ENCODE measurements around the gene UXS1. TPM values are rescaled to one million over a fixed set of nuclear protein-coding genes. Genes with fewer than 3 reads are reported as not detected.
A peak's percentile ranks its signal among the peaks of the same experiment; 100 is the strongest.

UXS1 gene
- total and polyA plus RNA-seq, 2 of the 8 experiments (the other 6 are each of a cell fraction or from before 2014, with no cell fraction given), result 44.5 to 63.4 TPM

DNA sequence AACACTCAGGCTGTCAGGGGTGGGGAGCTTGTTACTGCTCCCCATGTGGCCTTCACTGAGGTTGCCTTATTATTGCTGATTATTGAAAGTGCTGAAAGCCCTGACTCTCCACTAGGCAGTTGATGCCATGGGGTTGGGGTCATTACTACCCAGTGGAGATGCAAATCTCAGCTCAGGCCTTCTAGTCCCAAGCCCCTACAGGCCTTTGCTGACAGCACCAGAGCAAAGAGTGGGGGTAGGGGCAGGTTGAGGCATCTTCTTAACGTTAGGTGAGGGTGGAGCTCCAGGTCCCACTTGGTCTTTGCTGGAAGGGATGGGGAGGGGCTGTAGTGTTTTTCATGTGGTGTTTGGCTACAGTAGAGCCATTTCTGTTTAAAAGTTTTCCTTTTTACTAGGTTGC is 104.5 kb downstream of the UXS1 start:
- POLR2A ChIA-PET (ENCODE audit: partially characterized antibody), result no interaction called here
- Histone ChIP-seq H3K79me1 (ENCODE audit: low read depth, low read length) (no peaks in the 10 kb centered on the region), H4K20me1 (replicated peaks in 1 of 2; ENCODE audit: control insufficient read depth in 1 of 2, insufficient read depth in 2 of 2, low read length in 2 of 2) (no peaks in the 10 kb centered on the region), H4K5ac (ENCODE audit: insufficient read length, low read depth, low read length) (no peak overlapping the region), H2AK5ac (ENCODE audit: low read depth, low read length) (no peak overlapping the region), H3K14ac (ENCODE audit: insufficient read length) (no peak overlapping the region), H4K8ac (ENCODE audit: extremely low read depth, insufficient read depth, low read length) (no peak overlapping the region), H2BK120ac (replicated peaks; ENCODE audit: low read depth, low read length) (no peak overlapping the region), H4K91ac (replicated peaks; ENCODE audit: insufficient read length, low read length) (no peak overlapping the region), H3K27me3 (replicated peaks in 1 of 4; ENCODE audit: control insufficient read depth in 3 of 4, extremely low read depth in 1 of 4, insufficient read depth in 3 of 4, low read length in 3 of 4) (no peaks in the 10 kb centered on the region; a peak in 1 of 7 replicates), H3K4me2 (ENCODE audit: insufficient read depth in 1 of 2, low read depth in 2 of 2, low read length in 2 of 2) (no peak overlapping the region), H2BK5ac (ENCODE audit: low read depth, low read length) (no peak overlapping the region), H3K79me2 (ENCODE audit: control insufficient read depth in 1 of 2, insufficient read depth in 2 of 2, low read length in 2 of 2) (no peaks in the 10 kb centered on the region), H3K23me2 (ENCODE audit: low read depth, low read length) (no peaks in the 10 kb centered on the region), H3K56ac (replicated peaks; ENCODE audit: insufficient read length, low read depth, low read length) (no peak overlapping the region), H3K4me1 (replicated peaks in 1 of 4; ENCODE audit: control insufficient read depth in 3 of 4, insufficient read depth in 4 of 4, low read length in 3 of 4) (no peaks in the 10 kb centered on the region), H3K9me3 (ENCODE audit: insufficient read depth in 2 of 2, low read depth in 1 of 2, low read length in 1 of 2) (no peaks in the 10 kb centered on the region; a peak in 1 of 4 replicates), H3K18ac (ENCODE audit: extremely low read depth, low read length) (no peak overlapping the region), H3K23ac (ENCODE audit: insufficient read length) (no peak overlapping the region), H3K36me3 (ENCODE audit: control insufficient read depth in 2 of 4, insufficient read depth in 4 of 4, low read length in 3 of 4) (peaks cover 0 to 7% (median 5%) of the 10 kb centered on the region in 4 experiments; a peak in 5 of 8 replicates), H3K4me3 (ENCODE audit: extremely low read depth in 1 of 4, insufficient read depth in 2 of 4, low read depth in 3 of 4, low read length in 4 of 4) (no peak overlapping the region), H3K9ac (replicated peaks in 1 of 4; ENCODE audit: extremely low read depth in 1 of 4, low read depth in 3 of 4, low read length in 3 of 4) (no peak overlapping the region), H2BK20ac (ENCODE audit: low read length) (no peak overlapping the region), H2BK15ac (ENCODE audit: low read length) (no peak overlapping the region), H3K27ac (ENCODE audit: low read depth, low read length) (no peak overlapping the region), H2AFZ (ENCODE audit: low read length) (no peak overlapping the region), H2BK12ac (ENCODE audit: low read depth, low read length) (no peak overlapping the region), H3K4ac (replicated peaks; ENCODE audit: insufficient read length, low read depth, low read length) (no peak overlapping the region)
- 83% methylated on average over 1 of the region's 1 CpG; no CpG with 5 or more reads in 1 of the 2 experiments for whole genome bisulfite sequencing, 2 experiments (ENCODE audit: extremely low coverage in 1 of 2, insufficient coverage in 1 of 2, insufficient read length in 1 of 2, insufficient replicate concordance in 2 of 2, low coverage in 1 of 2, low lambda C conversion rate in 2 of 2, missing lambda C conversion rate in 1 of 2)
- FAIRE-seq, result no peak
- CTCF ChIA-PET (ENCODE audit: partially characterized antibody), result interaction anchor here (0.7 to 1.2 kb wide), 2 partner anchors 16 to 27 kb away, joined by 3 read pairs; no protein-coding TSS in a partner anchor
- TF ChIP-seq RAD21 (IDR thresholded peaks at IDR 0.05 in 1 of 2, conservative IDR thresholded peaks at IDR 0.05 in 1 of 2; ENCODE audit: low read depth in 2 of 2, low read length in 2 of 2), result 0 out of 4 replicates have a peak, but pooled peaks of 1 of the 2 experiments have one; percentile 1
- TF ChIP-seq GTF2F1 (IDR thresholded peaks at IDR 0.05; ENCODE audit: borderline replicate concordance, low read depth, low read length), result no peak
- DNase-seq (ENCODE audit: low read depth in 1 of 2, low spot score in 2 of 2), result peak in 1 of 2 experiments; percentile 44

All from H1 (cell line).